Calu3 (cell line): ENCODE measurements around the gene SLC22A17. TPM values are rescaled to one million over a fixed set of nuclear protein-coding genes. Genes with fewer than 3 reads are reported as not detected.

Experiments
- BruUV-seq: library from RNA; stranded (reverse); fragments of 400-500 nt; replicated peaks from 2 replicates; lab custom pipeline; 2021; lab: Mats Ljungman, UMichigan
- CTCF ChIA-PET: fragments of 300-600 bp; sonication (Branson Sonifier 250); formaldehyde crosslinking; loops from one replicate; lab custom pipeline; 2022; ENCODE audit warnings: antibody characterized with exemption; lab: Charles Lee
- DNase-seq: peaks from one replicate; pipeline ENCODE4 v3.0.0; 2022
- H3K27ac Mint-ChIP-seq: one replicate; pipeline ENCODE4 v1.8.0; 2022; ENCODE audit warnings: mixed read lengths; ENCODE audit not compliant: unreplicated experiment
- H3K27me3 Mint-ChIP-seq: one replicate; pipeline ENCODE4 v1.8.0; 2022; ENCODE audit warnings: mixed read lengths; ENCODE audit not compliant: unreplicated experiment
- H3K36me3 Mint-ChIP-seq: one replicate; pipeline ENCODE4 v1.8.0; 2022; ENCODE audit warnings: mild to moderate bottlenecking, moderate library complexity, mixed read lengths; ENCODE audit not compliant: insufficient read depth, unreplicated experiment
- H3K4me1 Mint-ChIP-seq: one replicate; pipeline ENCODE4 v1.8.0; 2022; ENCODE audit warnings: mild to moderate bottlenecking, low read depth, mixed read lengths; ENCODE audit not compliant: unreplicated experiment
- H3K4me3 Mint-ChIP-seq: one replicate; pipeline ENCODE4 v1.8.0; 2022; ENCODE audit warnings: mild to moderate bottlenecking, low read depth, moderate library complexity, mixed read lengths; ENCODE audit not compliant: unreplicated experiment
- H3K9me3 Mint-ChIP-seq: one replicate; pipeline ENCODE4 v1.8.0; 2022; ENCODE audit warnings: low read depth, mixed read lengths; ENCODE audit not compliant: unreplicated experiment
- CTCF ChIP-seq: fragments of 200-600 bp; IDR thresholded peaks from one replicate; pipeline ENCODE4 v1.8.0; 2022; ENCODE audit warnings: antibody characterized with exemption; ENCODE audit not compliant: unreplicated experiment
- intact Hi-C: fragments of 100-400 bp; cut with micrococcal nuclease; formaldehyde crosslinking; loops from one replicate; pipeline ENCODE4 v1.10.0; 2022; ENCODE audit not compliant: unreplicated experiment
- total RNA-seq: library from RNA; stranded (reverse); gene quantifications from 2 replicates; pipeline ENCODE4 v1.2.3, GENCODE V29; 2022

Gene SLC22A17
- total RNA-seq, 1 experiment from 2014 or later = 0.61 TPM

- no TSS peak for BruUV-seq
- Mint-ChIP-seq H3K27ac (no peak overlapping the region), H3K27me3 (peaks cover 87% of the 10 kb centered on the region), H3K36me3 (no peaks in the 10 kb centered on the region), H3K9me3 (no peaks in the 10 kb centered on the region), H3K4me3 (no peak overlapping the region), H3K4me1 (no peaks in the 10 kb centered on the region)
- CTCF ChIA-PET = no interaction called here
- no peak for TF ChIP-seq CTCF
- intact Hi-C loops = no loop called here
- DNase-seq = no peak
Observed at GRCh38 chr14:23358042-23358441, 5.4 kb upstream of the SLC22A17 start.

- no peak overlapping the region for H3K4me3 Mint-ChIP-seq
- H3K36me3 Mint-ChIP-seq = no peaks in the 10 kb centered on the region
- no peak for DNase-seq
- CTCF ChIA-PET = no interaction called here
- no peaks in the 10 kb centered on the region for H3K4me1 Mint-ChIP-seq
- no peak overlapping the region for H3K27ac Mint-ChIP-seq
- BruUV-seq = no TSS peak
- no peaks in the 10 kb centered on the region for H3K9me3 Mint-ChIP-seq
- no peak for TF ChIP-seq CTCF
- intact Hi-C loops = no loop called here
- peaks cover 86% of the 10 kb centered on the region for H3K27me3 Mint-ChIP-seq
Observed at GRCh38 chr14:23357261-23357660, 4.6 kb upstream of the SLC22A17 start.

- no peaks in the 10 kb centered on the region for H3K4me1 Mint-ChIP-seq
- BruUV-seq = no TSS peak
- H3K27me3 Mint-ChIP-seq = peaks cover 82% of the 10 kb centered on the region
- H3K27ac Mint-ChIP-seq = no peak overlapping the region
- CTCF ChIA-PET = no interaction called here
- DNase-seq = no peak
- H3K9me3 Mint-ChIP-seq = no peaks in the 10 kb centered on the region
- TF ChIP-seq CTCF = no peak
- H3K36me3 Mint-ChIP-seq = no peaks in the 10 kb centered on the region
- H3K4me3 Mint-ChIP-seq = no peak overlapping the region
- intact Hi-C loops = no loop called here
Observed at GRCh38 chr14:23356662-23357061, 4.0 kb upstream of the SLC22A17 start.

GRCh38 chr14:23355871-23356435 is 3.3 kb upstream of the SLC22A17 start:
- no peak for TF ChIP-seq CTCF
- H3K4me1 Mint-ChIP-seq = no peaks in the 10 kb centered on the region
- no peak for DNase-seq
- intact Hi-C loops = no loop called here
- peaks cover 82% of the 10 kb centered on the region for H3K27me3 Mint-ChIP-seq
- H3K36me3 Mint-ChIP-seq = no peaks in the 10 kb centered on the region
- H3K4me3 Mint-ChIP-seq = no peak overlapping the region
- no TSS peak for BruUV-seq
- H3K9me3 Mint-ChIP-seq = peaks cover 3% of the 10 kb centered on the region
- H3K27ac Mint-ChIP-seq = no peak overlapping the region
- CTCF ChIA-PET = no interaction called here
